Heart right ventricle (tissue), 16 donors: ENCODE data around the gene PIGM. TPM values are rescaled to one million over a fixed set of nuclear protein-coding genes. Genes with fewer than 3 reads are reported as not detected.

Experiments used
- ATAC-seq, 8 donors: fragments of 200-7000 bp; cut with Tn5 transposase; one replicate each; pipeline ENCODE4 v1.9.1; 2020; ENCODE audit warnings: mild to moderate bottlenecking in 8 of 8, moderate library complexity in 8 of 8, moderate number of reproducible peaks in 1 of 8
- DNase-seq, 2 donors: peaks; one replicate each; pipeline ENCODE4 v3.0.0-alpha.2; 2020
- H3K27ac ChIP-seq, 10 donors: fragments of 200-600 bp; sonication (generic) in 2 of 10; one replicate each; pipeline versions ENCODE4 v1.5.0 to v1.8.0; 2020 to 2022; ENCODE audit warnings: mild to moderate bottlenecking in 3 of 10
- H3K27me3 ChIP-seq, 7 donors: fragments of 200-600 bp; one replicate each; pipeline ENCODE4 v1.8.0; 2021 to 2022; ENCODE audit warnings: mild to moderate bottlenecking in 2 of 7
- H3K36me3 ChIP-seq, 9 donors: fragments of 200-600 bp; sonication (generic) in 1 of 9; one replicate each; pipeline versions ENCODE4 v1.5.0 to v1.8.0; 2020 to 2022; ENCODE audit warnings: mild to moderate bottlenecking in 2 of 9
- H3K4me1 ChIP-seq, 9 donors: fragments of 200-600 bp; sonication (generic) in 1 of 9; one replicate each; pipeline versions ENCODE4 v1.5.0 to v1.8.0; 2020 to 2022; ENCODE audit warnings: mild to moderate bottlenecking in 4 of 9
- H3K4me3 ChIP-seq, 10 donors: fragments of 200-600 bp; sonication (generic) in 2 of 10; one replicate each; pipeline versions ENCODE4 v1.5.0 to v1.8.0; 2020 to 2022; ENCODE audit warnings: mild to moderate bottlenecking in 7 of 10, moderate library complexity in 2 of 10
- H3K9me3 ChIP-seq, 11 donors: fragments of 200-600 bp in 10 of 11; sonication (generic) in 2 of 11; one replicate each; pipeline versions ENCODE4 v1.5.0 to v1.8.0; 2013 to 2022; ENCODE audit warnings: mild to moderate bottlenecking in 2 of 11, control low read depth in 1 of 11, moderate library complexity in 1 of 11
- WGBS, 2 donors: extraction: QIAGEN DNeasy Blood & Tissue Kit; methylation state at CpG; one replicate each; pipeline ENCODE4 v1.1.7; 2013; ENCODE audit warnings: inconsistent platforms in 1 of 2; 5-methylcytosine and 5-hydroxymethylcytosine counted together
- intact Hi-C, 10 donors: fragments of 100-400 bp; cut with DNase I; formaldehyde crosslinking; loops; one replicate each; pipeline versions ENCODE4 v1.11.1 to v1.14.2; 2022
- polyA plus RNA-seq, 2 donors: library from polyadenylated mRNA; stranded (reverse); fragments of 200-250 nt; gene quantifications; one replicate each; pipeline ENCODE4 v1.2.3, GENCODE V29; 2013
- total RNA-seq, 10 donors: library from RNA; stranded (reverse); fragmentation: NEBNext Ultra II Directional in 3 of 10; extraction: Animal tissue kit (Norgen Biotek cat#: 25700) in 3 of 10; gene quantifications; one replicate each; pipeline versions ENCODE4 v1.2.1 to v1.2.4, GENCODE V29; 2021 to 2023
- TF ChIP-seq, protein P1 (sequence below), 9 donors: fragments of 200-600 bp; sonication (generic) in 2 of 9; IDR thresholded peaks; one replicate each; pipeline versions ENCODE4 v1.5.0 to v1.8.0; 2021 to 2022; ENCODE audit warnings: antibody characterized with exemption in 9 of 9, mild to moderate bottlenecking in 5 of 9, moderate library complexity in 1 of 9
- donor health status: Arrhythmogenic right ventricular cardiomyopathy.
- donor health status: ischemic (EF 13 %, LVEDD 7.1; RV severe dilation, severe dysfunction).
- donor health status: healthy with polysubstance abuse.
- donor health status: DM: no; HTN: yes; CAD: no.
- donor health status: DM: no; HTN: no; CAD: no.
- donor health status: ischemic (EF 25% LVEDD 6.9; RV normal size, moderate dysfunction).
- donor health status: ischemic (EF 25% LVEDD 5.7; RV mildly dilated, moderate dysfunction).
- donor health status: healthy.
- donor health status: DM: yes; HTN: yes; CAD: no.
- donor health status: Ischemic cardiomyopathy.
- donor health status: ischemic (EF 35%, LVEDD 5.7; RV mildly dilated, moderate dysfunction).
- donor health status: nonischemic (EF 11% LVEDD 7.7; RV severe dilation, severe dysfunction).
- donor health status: DM: yes; HTN: yes; CAD: no.
- donor health status: PGD.
- donor health status: ischemic (EF 29% LVEDD 5.4; RV normal size, mild dysfunction).
- donor health status: nonischemic (EF 23%, LVEDD 6.1; RV moderate dilation, normal function).

PIGM gene
- total and polyA plus RNA-seq, 12 donors = 1.5 to 3.0 (median 2.5) TPM

DNA sequence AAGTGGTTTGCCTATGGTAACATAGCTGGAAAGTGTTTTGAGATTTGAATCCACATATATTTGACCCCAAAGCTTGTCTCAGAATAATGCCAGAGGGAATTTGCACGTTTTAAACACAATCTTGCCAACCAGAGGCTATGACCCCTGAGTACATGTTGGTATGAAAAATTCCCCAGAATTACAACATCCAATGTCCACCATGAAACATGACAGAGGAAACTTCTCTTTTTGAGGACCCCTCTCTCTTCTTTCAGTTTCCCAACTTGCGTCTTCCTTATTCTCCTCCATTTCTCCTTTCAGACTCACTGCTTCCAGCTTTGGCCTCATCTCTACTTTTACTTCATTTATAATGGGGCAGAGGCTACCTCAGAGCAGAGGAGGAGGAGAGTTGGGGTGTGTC, 44.0 kb upstream of the PIGM start:
- WGBS, 2 donors = 56 to 59% methylated on average over 2 of the region's 2 CpGs
- ATAC-seq (no peak), DNase-seq (no peak)
- intact Hi-C loops = no loop called here
- Histone ChIP-seq H3K4me1 (peaks cover 0 to 37% (median 2%) of the 10 kb centered on the region in 9 donors), H3K27ac (peak overlapping the region in 1 of 10 donors; percentile 78), H3K36me3 (no peaks in the 10 kb centered on the region), H3K4me3 (no peak overlapping the region), H3K27me3 (peaks cover 6 to 59% (median 50%) of the 10 kb centered on the region in 7 donors), H3K9me3 (no peaks in the 10 kb centered on the region)
- TF ChIP-seq, protein P1, sequence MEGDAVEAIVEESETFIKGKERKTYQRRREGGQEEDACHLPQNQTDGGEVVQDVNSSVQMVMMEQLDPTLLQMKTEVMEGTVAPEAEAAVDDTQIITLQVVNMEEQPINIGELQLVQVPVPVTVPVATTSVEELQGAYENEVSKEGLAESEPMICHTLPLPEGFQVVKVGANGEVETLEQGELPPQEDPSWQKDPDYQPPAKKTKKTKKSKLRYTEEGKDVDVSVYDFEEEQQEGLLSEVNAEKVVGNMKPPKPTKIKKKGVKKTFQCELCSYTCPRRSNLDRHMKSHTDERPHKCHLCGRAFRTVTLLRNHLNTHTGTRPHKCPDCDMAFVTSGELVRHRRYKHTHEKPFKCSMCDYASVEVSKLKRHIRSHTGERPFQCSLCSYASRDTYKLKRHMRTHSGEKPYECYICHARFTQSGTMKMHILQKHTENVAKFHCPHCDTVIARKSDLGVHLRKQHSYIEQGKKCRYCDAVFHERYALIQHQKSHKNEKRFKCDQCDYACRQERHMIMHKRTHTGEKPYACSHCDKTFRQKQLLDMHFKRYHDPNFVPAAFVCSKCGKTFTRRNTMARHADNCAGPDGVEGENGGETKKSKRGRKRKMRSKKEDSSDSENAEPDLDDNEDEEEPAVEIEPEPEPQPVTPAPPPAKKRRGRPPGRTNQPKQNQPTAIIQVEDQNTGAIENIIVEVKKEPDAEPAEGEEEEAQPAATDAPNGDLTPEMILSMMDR (IDR thresholded peaks at IDR 0.05) = no peak

DNA sequence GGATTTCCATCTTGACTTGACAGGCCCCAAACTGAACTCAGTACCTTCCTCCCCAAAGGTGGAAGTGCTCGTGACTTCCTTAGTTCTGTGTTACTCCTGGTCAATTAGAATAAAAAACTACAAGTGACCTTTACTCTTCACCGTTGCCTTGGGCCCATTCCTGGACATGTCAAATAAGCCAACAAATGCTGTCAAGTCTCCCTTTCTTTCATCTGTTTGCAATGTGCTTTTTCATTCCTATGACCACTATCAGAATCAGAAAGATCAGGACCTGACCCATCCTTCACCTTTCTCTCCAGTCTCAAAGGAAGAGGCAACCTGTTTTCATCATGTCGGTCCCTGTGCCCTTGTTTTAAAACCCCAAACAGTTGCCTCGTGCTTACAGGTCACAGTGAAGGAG, 43.1 kb upstream of the PIGM start:
- ATAC-seq (no peak), DNase-seq (no peak)
- Histone ChIP-seq H3K4me3 (no peak overlapping the region), H3K36me3 (no peaks in the 10 kb centered on the region), H3K4me1 (peaks cover 0 to 46% (median 8%) of the 10 kb centered on the region in 9 donors), H3K27ac (peak overlapping the region in 1 of 10 donors; percentile 78), H3K9me3 (no peaks in the 10 kb centered on the region), H3K27me3 (peaks cover 6 to 50% (median 45%) of the 10 kb centered on the region in 7 donors)
- intact Hi-C loops = no loop called here
- TF ChIP-seq, protein P1 (IDR thresholded peaks at IDR 0.05) = no peak
- 77 to 79% methylated on average over 4 of the region's 4 CpGs for WGBS, 2 donors

DNA sequence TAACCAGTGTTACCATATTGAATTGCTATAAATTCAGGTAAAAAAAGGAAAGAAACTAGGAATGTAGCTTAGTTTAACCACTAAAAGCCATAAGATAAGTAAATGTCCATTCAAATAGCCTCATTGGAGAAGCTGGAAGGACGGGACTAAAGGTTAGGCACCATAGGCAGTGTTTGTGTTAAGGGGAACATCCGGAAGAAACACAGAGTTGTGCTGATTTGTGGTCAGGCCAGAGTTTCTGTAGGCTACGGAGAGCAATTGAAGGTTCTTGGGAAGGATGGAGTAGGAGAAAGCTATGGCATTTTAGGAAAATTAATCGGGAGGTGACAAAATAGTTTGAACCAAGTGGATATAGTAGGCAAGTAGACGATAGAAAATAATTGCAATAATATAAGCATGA, 39.5 kb upstream of the PIGM start:
- ATAC-seq = no peak
- intact Hi-C loops = no loop called here
- DNase-seq = no peak
- H3K36me3 ChIP-seq = no peaks in the 10 kb centered on the region
- no peak overlapping the region for H3K27ac ChIP-seq
- peaks cover 0 to 28% (median 10%) of the 10 kb centered on the region in 9 donors for H3K4me1 ChIP-seq
- H3K4me3 ChIP-seq = no peak overlapping the region
- H3K27me3 ChIP-seq = peaks cover 0 to 35% (median 14%) of the 10 kb centered on the region in 7 donors
- TF ChIP-seq, protein P1 (IDR thresholded peaks at IDR 0.05) = no peak
- H3K9me3 ChIP-seq = no peaks in the 10 kb centered on the region
- 85 to 89% methylated on average over 5 of the region's 5 CpGs for WGBS, 2 donors

DNA sequence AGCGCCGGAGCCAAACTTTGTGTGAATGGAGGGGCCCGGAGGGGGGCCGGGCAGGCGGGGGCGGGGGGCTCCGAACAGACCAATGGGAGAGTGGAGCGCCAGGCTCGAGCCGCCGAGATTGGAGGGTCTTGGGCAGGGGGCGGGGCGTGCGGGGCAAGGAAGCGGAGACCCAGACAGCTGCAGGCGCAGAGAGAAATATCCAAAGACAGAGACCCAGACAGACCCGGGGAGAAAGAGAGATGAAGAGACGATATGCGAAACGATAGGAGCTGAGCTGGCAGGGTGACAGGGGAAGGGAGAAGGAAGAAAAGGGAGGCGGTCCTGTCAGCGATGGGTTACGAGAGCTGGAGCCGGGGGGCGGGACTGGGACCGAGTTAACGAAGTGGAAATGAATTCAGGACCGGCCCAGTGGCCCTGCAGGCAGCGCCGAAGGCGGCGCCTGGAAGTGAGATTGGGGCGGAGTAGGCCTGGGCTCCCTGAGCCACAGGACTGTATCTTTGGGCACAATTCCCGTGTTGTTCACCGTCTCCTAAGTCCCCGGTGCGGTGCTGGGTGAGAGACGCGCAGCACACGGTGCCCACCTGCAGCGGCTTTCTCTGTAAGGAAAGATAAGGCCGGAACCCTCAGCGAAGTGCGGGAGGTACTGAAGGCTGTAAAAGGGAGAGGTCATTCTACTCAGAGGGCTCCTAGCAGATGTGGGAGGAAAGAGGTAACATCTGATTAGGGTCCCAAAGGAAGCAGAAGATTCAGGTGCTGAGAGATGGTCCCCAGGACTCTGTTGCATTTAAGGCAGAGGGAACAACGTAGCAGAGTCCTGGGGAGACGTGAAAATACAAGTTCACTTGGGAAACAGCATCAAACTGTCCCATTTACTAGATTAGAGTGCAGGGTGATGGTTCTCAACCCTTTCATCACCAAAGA, 38.7 kb upstream of the PIGM start:
- peak overlapping the region in 1 of 10 donors; percentile 28 for H3K27ac ChIP-seq
- H3K36me3 ChIP-seq = no peaks in the 10 kb centered on the region
- intact Hi-C loops = no loop called here
- 1% methylated on average over 45 to 46 of the region's 46 CpGs for WGBS, 2 donors
- TF ChIP-seq, protein P1 (IDR thresholded peaks at IDR 0.05) = no peak
- ATAC-seq = peak; percentile 87 to 97 (median 96)
- no peaks in the 10 kb centered on the region for H3K9me3 ChIP-seq
- peaks cover 0 to 35% (median 7%) of the 10 kb centered on the region in 7 donors for H3K27me3 ChIP-seq
- peak overlapping the region; percentile 43 to 82 (median 60) for H3K4me3 ChIP-seq
- DNase-seq = peak; percentile 82
- peaks cover 0 to 23% (median 10%) of the 10 kb centered on the region in 9 donors for H3K4me1 ChIP-seq
